Measurements from ENCODE around the gene TMEM181.
"Not testable (repeated sequence)": the region's sequence is repeated elsewhere in the genome, so short reads cannot be mapped to it uniquely, and the experiment has no call there.

The TMEM181 gene

GRCh38 chr6:158552055-158552795, 7.7 kb upstream of the TMEM181 start:
- no peak for TF ChIP-seq CTCF (IDR thresholded peaks at IDR 0.05)
- H3K9ac ChIP-seq, result no peak overlapping the region

GRCh38 chr6:158552796-158553138, 7.1 kb upstream of the TMEM181 start:
- H3K9ac ChIP-seq, result no peak overlapping the region
- no peak overlapping the region for H3K4me2 ChIP-seq (ENCODE audit: low read length)
- peak overlapping the region; percentile 16 for H2AFZ ChIP-seq
- H3K9me3 ChIP-seq (ENCODE audit: control insufficient read depth, low read length), result no peaks in the 10 kb centered on the region
- H3K4me3 ChIP-seq (ENCODE audit: low read depth, low read length), result no peak overlapping the region
- H3K79me2 ChIP-seq, result peaks cover 11% of the 10 kb centered on the region
- TF ChIP-seq CTCF (IDR thresholded peaks at IDR 0.05), result no peak
- no peaks in the 10 kb centered on the region for H3K27me3 ChIP-seq (ENCODE audit: control insufficient read depth, insufficient read depth, low read length)
- H3K36me3 ChIP-seq (ENCODE audit: control insufficient read depth, insufficient read depth, low read length), result no peaks in the 10 kb centered on the region
- H3K4me1 ChIP-seq, result peaks cover 13% of the 10 kb centered on the region
- peak overlapping the region; percentile 54 for H3K27ac ChIP-seq

More at GRCh38 chr6:158552055-158552795, 7.7 kb upstream of the TMEM181 start:
- Histone ChIP-seq H3K79me2 (peaks cover 8% of the 10 kb centered on the region), H3K4me1 (peaks cover 13% of the 10 kb centered on the region), H2AFZ (peak overlapping the region; percentile 16), H3K27me3 (ENCODE audit: control insufficient read depth, insufficient read depth, low read length) (no peaks in the 10 kb centered on the region), H3K9me3 (ENCODE audit: control insufficient read depth, low read length) (no peaks in the 10 kb centered on the region), H3K27ac (peak overlapping the region; percentile 54), H3K4me2 (ENCODE audit: low read length) (peak overlapping the region; percentile 3), H3K4me3 (ENCODE audit: low read depth, low read length) (no peak overlapping the region), H3K36me3 (ENCODE audit: control insufficient read depth, insufficient read depth, low read length) (no peaks in the 10 kb centered on the region)

- Histone ChIP-seq H3K4me3 (ENCODE audit: low read depth, low read length) (no peak overlapping the region), H2AFZ (no peak overlapping the region), H3K4me2 (ENCODE audit: low read length) (no peak overlapping the region), H3K9me3 (ENCODE audit: control insufficient read depth, low read length) (no peaks in the 10 kb centered on the region), H3K27ac (no peak overlapping the region), H3K36me3 (ENCODE audit: control insufficient read depth, insufficient read depth, low read length) (no peaks in the 10 kb centered on the region), H3K9ac (no peak overlapping the region), H3K27me3 (ENCODE audit: control insufficient read depth, insufficient read depth, low read length) (no peaks in the 10 kb centered on the region), H3K4me1 (peaks cover 17% of the 10 kb centered on the region), H3K79me2 (peaks cover 10% of the 10 kb centered on the region)
- TF ChIP-seq CTCF (IDR thresholded peaks at IDR 0.05), result no peak
These were observed 5.1 kb upstream of the TMEM181 start for GRCh38 chr6:158554611-158555361.

GRCh38 chr6:158556113-158556512, 3.8 kb upstream of the TMEM181 start:
- H3K9ac ChIP-seq, result no peak overlapping the region
- H3K4me2 ChIP-seq (ENCODE audit: low read length), result no peak overlapping the region
- no peak overlapping the region for H3K4me3 ChIP-seq (ENCODE audit: low read depth, low read length)
- TF ChIP-seq CTCF (IDR thresholded peaks at IDR 0.05), result no peak
- peaks cover 13% of the 10 kb centered on the region for H3K79me2 ChIP-seq
- H3K27ac ChIP-seq, result no peak overlapping the region
- peaks cover 23% of the 10 kb centered on the region for H3K4me1 ChIP-seq
- no peaks in the 10 kb centered on the region for H3K27me3 ChIP-seq (ENCODE audit: control insufficient read depth, insufficient read depth, low read length)
- no peaks in the 10 kb centered on the region for H3K36me3 ChIP-seq (ENCODE audit: control insufficient read depth, insufficient read depth, low read length)
- no peak overlapping the region for H2AFZ ChIP-seq
- no peaks in the 10 kb centered on the region for H3K9me3 ChIP-seq (ENCODE audit: control insufficient read depth, low read length)

GRCh38 chr6:158557110-158557509, 2.8 kb upstream of the TMEM181 start:
- not testable (repeated sequence) for H3K36me3 ChIP-seq (ENCODE audit: control insufficient read depth, insufficient read depth, low read length); H3K4me3 ChIP-seq (ENCODE audit: low read depth, low read length); H2AFZ ChIP-seq; H3K9me3 ChIP-seq (ENCODE audit: control insufficient read depth, low read length); H3K4me2 ChIP-seq (ENCODE audit: low read length); H3K27me3 ChIP-seq (ENCODE audit: control insufficient read depth, insufficient read depth, low read length); H3K9ac ChIP-seq; H3K27ac ChIP-seq
- Histone ChIP-seq H3K79me2 (peaks cover 13% of the 10 kb centered on the region), H3K4me1 (peaks cover 27% of the 10 kb centered on the region)

Measured in parathyroid adenoma (tissue), 2 donors.